GM10266 (cell line): Measurements from ENCODE around the gene PDLIM7.

Source experiments
- DNase-seq: peaks from one replicate; pipeline ENCODE4 v3.0.0; 2012; ENCODE audit errors: extremely low spot score
- CTCF ChIP-seq: IDR thresholded peaks from 2 replicates; pipeline ENCODE4 v1.5.1; 2012; ENCODE audit warnings: mild to moderate bottlenecking, low read depth; ENCODE audit not compliant: control insufficient read depth, insufficient read depth; ENCODE audit errors: missing control alignments

PDLIM7 gene

GRCh38 chr5:177529247-177530203 lies 32.1 kb upstream of the PDLIM7 start:
- DNase-seq: no peak

DNA sequence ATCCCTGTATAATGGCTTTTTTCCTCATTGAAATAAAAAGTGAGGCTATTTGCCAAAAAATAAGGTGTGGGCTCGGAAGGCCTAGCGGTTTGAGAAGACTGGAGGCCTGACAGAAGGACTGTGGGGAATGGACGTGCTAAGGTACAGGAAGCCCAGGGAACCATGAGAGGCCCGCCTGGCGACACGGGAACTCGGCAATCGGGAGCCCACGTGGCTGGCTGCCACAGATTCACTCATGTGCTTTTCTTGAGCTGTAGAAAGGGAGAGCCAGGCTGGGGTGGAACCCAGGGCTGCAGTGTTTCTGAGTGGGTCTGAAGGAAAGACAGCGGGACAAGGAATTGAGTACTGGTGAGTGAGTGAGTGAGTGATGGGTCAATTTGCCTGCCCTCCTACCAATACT lies 31.2 kb upstream of the PDLIM7 start:
- DNase-seq: no peak
- no peak for TF ChIP-seq CTCF

More at GRCh38 chr5:177529247-177530203, 32.1 kb upstream of the PDLIM7 start:
- no peak for TF ChIP-seq CTCF

GRCh38 chr5:177527595-177527994 lies 30.2 kb upstream of the PDLIM7 start:
- no peak for TF ChIP-seq CTCF
- DNase-seq: no peak

GRCh38 chr5:177526791-177527190 lies 29.4 kb upstream of the PDLIM7 start:
- DNase-seq: no peak
- no peak for TF ChIP-seq CTCF

DNA sequence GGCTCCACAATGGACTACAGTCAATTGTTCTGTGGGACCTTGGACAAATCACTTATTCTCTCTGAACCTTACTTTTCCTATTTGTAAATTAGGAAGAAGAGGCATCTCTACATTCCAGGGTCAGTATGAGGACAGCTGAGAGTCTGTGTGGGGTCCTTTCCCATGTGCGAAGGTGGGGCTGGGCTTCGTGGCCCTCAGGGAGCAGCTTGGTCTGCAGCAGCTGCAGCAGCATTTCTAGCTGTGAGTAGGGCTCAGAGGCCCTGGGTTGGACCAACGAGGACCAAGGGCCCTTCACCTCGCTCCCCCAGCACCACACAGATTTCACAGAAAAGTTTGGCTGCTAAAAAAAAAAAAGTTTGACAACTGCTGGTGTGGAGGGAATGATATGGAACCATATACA lies 28.8 kb upstream of the PDLIM7 start:
- no peak for DNase-seq
- TF ChIP-seq CTCF: no peak

GRCh38 chr5:177524941-177525655 lies 27.7 kb upstream of the PDLIM7 start:
- DNase-seq: no peak
- TF ChIP-seq CTCF: no peak

DNA sequence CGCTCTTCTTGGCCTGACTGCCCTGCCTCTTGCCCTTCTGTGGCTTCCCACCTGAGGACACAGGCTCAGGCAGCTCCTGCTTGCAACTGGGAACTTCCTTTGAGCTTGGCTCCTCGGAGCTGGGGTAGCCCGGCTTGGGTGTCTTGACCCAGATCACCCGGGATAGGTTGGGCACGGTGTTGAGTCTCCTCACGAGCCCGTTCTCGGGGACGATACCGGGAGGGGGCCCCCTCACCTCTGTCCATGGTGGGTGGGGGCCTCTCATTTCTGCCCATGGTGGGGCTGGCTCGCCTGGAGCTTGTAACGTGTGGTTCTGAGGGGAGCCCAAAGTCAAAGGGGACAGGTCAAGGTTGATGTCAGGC lies 27.1 kb upstream of the PDLIM7 start:
- DNase-seq: no peak

More for the DNA sequence above, 27.1 kb upstream of the PDLIM7 start:
- TF ChIP-seq CTCF: no peak
